HG03066 (cell line): ENCODE results near the gene TSC22D3.
"Not testable (repeated sequence)": the region's sequence is repeated elsewhere in the genome, so short reads cannot be mapped to it uniquely, and the experiment has no call there.

Experiments used
- ATAC-seq: cut with Tn5 transposase; IDR thresholded peaks from one replicate; pipeline ENCODE4 v1.9.1; 2021; ENCODE audit warnings: low read depth; ENCODE audit not compliant: unreplicated experiment

Gene TSC22D3

GRCh38 chrX:107713543-107714205 lies 61.9 kb downstream of the TSC22D3 start:
- no peak for ATAC-seq

GRCh38 chrX:107713203-107713542 lies 62.4 kb downstream of the TSC22D3 start:
- ATAC-seq: no peak

- no peak for ATAC-seq
Measured at GRCh38 chrX:107712231-107713202, 63.1 kb downstream of the TSC22D3 start.

GRCh38 chrX:107711521-107712181 lies 63.9 kb downstream of the TSC22D3 start:
- no peak for ATAC-seq

GRCh38 chrX:107710617-107711391 lies 64.8 kb downstream of the TSC22D3 start:
- ATAC-seq: peak; percentile 94

GRCh38 chrX:107709266-107709806 lies 66.3 kb downstream of the TSC22D3 start:
- ATAC-seq: no peak

- ATAC-seq: no peak
Measured at GRCh38 chrX:107708762-107709161, 66.8 kb downstream of the TSC22D3 start.

- ATAC-seq: no peak
Measured at GRCh38 chrX:107707866-107708265, 67.7 kb downstream of the TSC22D3 start.

GRCh38 chrX:107706309-107706708 lies 69.3 kb downstream of the TSC22D3 start:
- ATAC-seq: no peak

GRCh38 chrX:107704587-107704986 lies 71.0 kb downstream of the TSC22D3 start:
- no peak for ATAC-seq

- ATAC-seq: no peak
Measured at GRCh38 chrX:107704181-107704580, 71.4 kb downstream of the TSC22D3 start.

- peak; percentile 76 for ATAC-seq
Measured at GRCh38 chrX:107701493-107702121, 74.0 kb downstream of the TSC22D3 start.

- no peak for ATAC-seq
Measured at GRCh38 chrX:107700790-107701189, 74.8 kb downstream of the TSC22D3 start.

GRCh38 chrX:107700317-107700774 lies 75.2 kb downstream of the TSC22D3 start:
- ATAC-seq: no peak

- no peak for ATAC-seq
Measured at GRCh38 chrX:107699616-107700015, 76.0 kb downstream of the TSC22D3 start.

- no peak for ATAC-seq
Measured at GRCh38 chrX:107691024-107691448, 84.6 kb downstream of the TSC22D3 start.

- no peak for ATAC-seq
Measured at GRCh38 chrX:107687445-107687844, 88.1 kb downstream of the TSC22D3 start.

- no peak for ATAC-seq
Measured at GRCh38 chrX:107686792-107687191, 88.8 kb downstream of the TSC22D3 start.

GRCh38 chrX:107686026-107686425 lies 89.6 kb downstream of the TSC22D3 start:
- ATAC-seq: no peak

GRCh38 chrX:107685586-107685985 lies 90.0 kb downstream of the TSC22D3 start:
- ATAC-seq: not testable (repeated sequence)
